ENCODE data around the gene RETN.

The RETN gene

GRCh38 chr19:7668842-7669241 is at the start of gene RETN:
RETN (plus strand) TSS chr19:7669049; CDS start chr19:7669327, 278 bp downstream.
- no peak for FAIRE-seq

- FAIRE-seq: no peak
These were observed 49.0 kb upstream of the RETN start for GRCh38 chr19:7619671-7620441.

GRCh38 chr19:7620442-7621412 is 48.1 kb upstream of the RETN start:
- no peak for FAIRE-seq

- no peak for FAIRE-seq
These were observed 45.7 kb upstream of the RETN start for GRCh38 chr19:7622933-7623685.

- FAIRE-seq: no peak
These were observed 44.9 kb upstream of the RETN start for GRCh38 chr19:7623725-7624603.

GRCh38 chr19:7624810-7625209 is 44.0 kb upstream of the RETN start:
- FAIRE-seq: no peak

- FAIRE-seq: no peak
These were observed 43.0 kb upstream of the RETN start for GRCh38 chr19:7625763-7626372.

GRCh38 chr19:7627166-7627565 is 41.7 kb upstream of the RETN start:
- FAIRE-seq: no peak

- no peak for FAIRE-seq
These were observed 40.1 kb upstream of the RETN start for GRCh38 chr19:7628589-7629311.

GRCh38 chr19:7629347-7630054 is 39.3 kb upstream of the RETN start, which contains the start of the genes PET100 and XAB2:
PET100 (plus strand) TSS chr19:7629793; CDS start chr19:7629834, 41 bp downstream.
XAB2 (minus strand) TSS chr19:7629545; CDS start chr19:7629527, 18 bp downstream.
- FAIRE-seq: peak; percentile 99

GRCh38 chr19:7631577-7631976 is 37.3 kb upstream of the RETN start:
- FAIRE-seq: no peak

GRCh38 chr19:7632340-7633203 is 36.3 kb upstream of the RETN start:
- FAIRE-seq: no peak

GRCh38 chr19:7633698-7634097 is 35.2 kb upstream of the RETN start, which contains the start of gene PCP2:
PCP2 (minus strand) TSS chr19:7633719; CDS start chr19:7633457, 262 bp downstream.
- FAIRE-seq: no peak

GRCh38 chr19:7635670-7636069 is 33.2 kb upstream of the RETN start:
- no peak for FAIRE-seq

GRCh38 chr19:7636317-7636690 is 32.5 kb upstream of the RETN start:
- no peak for FAIRE-seq

GRCh38 chr19:7636691-7637373 is 32.0 kb upstream of the RETN start, which contains the start of gene STXBP2:
STXBP2 (plus strand) TSS chr19:7637110; CDS start chr19:7637150, 40 bp downstream.
- no peak for FAIRE-seq

GRCh38 chr19:7637374-7638256 is 31.2 kb upstream of the RETN start:
- no peak for FAIRE-seq

All from G401.6 (cell line).